WERI-Rb-1 (cell line): ENCODE results near the gene HDAC4.
"Not testable (repeated sequence)": the region's sequence is repeated elsewhere in the genome, so short reads cannot be mapped to it uniquely, and the experiment has no call there.

Source experiments
- DNase-seq: peaks from one replicate; pipeline ENCODE4 v3.0.0-alpha.2; 2020
- H3K27ac ChIP-seq: fragments of 250-450 bp; sonication (Bioruptor Pico); 2 replicates; pipeline ENCODE4 v1.5.1; 2020; ENCODE audit warnings: mild to moderate bottlenecking, moderate library complexity
- H3K27me3 ChIP-seq: fragments of 250-450 bp; sonication (Bioruptor Pico); 2 replicates; pipeline ENCODE4 v1.5.1; 2021; ENCODE audit warnings: mild to moderate bottlenecking, low read depth, moderate library complexity; ENCODE audit not compliant: insufficient read depth, severe bottlenecking
- H3K36me3 ChIP-seq: fragments of 250-450 bp; sonication (Bioruptor Pico); 2 replicates; pipeline ENCODE4 v1.5.1; 2020; ENCODE audit warnings: mild to moderate bottlenecking, moderate library complexity
- H3K4me3 ChIP-seq: 2 replicates; pipeline ENCODE4 v1.5.1; 2011; ENCODE audit warnings: low read depth, mild to moderate bottlenecking, control low read depth, low read length
- H3K9me3 ChIP-seq: fragments of 250-450 bp; sonication (Bioruptor Pico); 2 replicates; pipeline ENCODE4 v1.5.1; 2021; ENCODE audit warnings: mild to moderate bottlenecking, moderate library complexity; ENCODE audit not compliant: severe bottlenecking
- CTCF ChIP-seq: IDR thresholded peaks from 2 replicates; pipeline ENCODE4 v1.5.1; 2011; ENCODE audit warnings: low read depth, mild to moderate bottlenecking, control low read depth, inconsistent platforms, low read length

HDAC4 gene

GRCh38 chr2:239040152-239040761 is 360.6 kb downstream of the HDAC4 start:
- TF ChIP-seq CTCF: no peak
- H3K27me3 ChIP-seq: peaks cover 22% of the 10 kb centered on the region

DNA sequence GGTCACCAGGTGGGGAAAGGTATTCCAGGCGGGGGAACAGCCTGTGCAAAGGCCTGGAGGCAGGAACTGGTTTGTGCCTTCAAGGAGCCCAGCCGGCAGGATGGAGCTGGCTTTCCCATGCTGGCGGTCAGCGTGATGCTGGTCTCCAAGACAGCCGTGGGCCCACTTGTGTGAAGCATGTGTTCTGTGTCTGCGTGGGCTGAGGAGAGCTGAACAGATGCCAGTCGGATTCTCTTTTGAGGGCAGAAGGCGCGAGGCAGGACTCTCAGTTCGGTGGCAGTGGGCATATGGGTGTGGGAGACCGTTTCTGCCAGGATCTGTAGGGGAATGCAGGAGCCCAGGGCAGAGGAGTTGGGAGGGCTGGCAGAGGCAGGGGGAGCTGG is 361.4 kb downstream of the HDAC4 start:
- Histone ChIP-seq H3K36me3 (no peaks in the 10 kb centered on the region), H3K27ac (no peak overlapping the region), H3K4me3 (no peak overlapping the region), H3K27me3 (peaks cover 22% of the 10 kb centered on the region), H3K9me3 (no peaks in the 10 kb centered on the region)
- no peak for DNase-seq
- TF ChIP-seq CTCF: no peak

More at GRCh38 chr2:239040152-239040761, 360.6 kb downstream of the HDAC4 start:
- DNase-seq: no peak
- H3K36me3 ChIP-seq: no peaks in the 10 kb centered on the region
- no peak overlapping the region for H3K4me3 ChIP-seq
- no peak overlapping the region for H3K27ac ChIP-seq
- no peaks in the 10 kb centered on the region for H3K9me3 ChIP-seq

GRCh38 chr2:239038773-239039478 is 361.9 kb downstream of the HDAC4 start:
- DNase-seq: no peak
- Histone ChIP-seq H3K9me3 (no peaks in the 10 kb centered on the region), H3K27ac (no peak overlapping the region), H3K4me3 (no peak overlapping the region), H3K27me3 (peaks cover 21% of the 10 kb centered on the region), H3K36me3 (no peaks in the 10 kb centered on the region)
- TF ChIP-seq CTCF: no peak

DNA sequence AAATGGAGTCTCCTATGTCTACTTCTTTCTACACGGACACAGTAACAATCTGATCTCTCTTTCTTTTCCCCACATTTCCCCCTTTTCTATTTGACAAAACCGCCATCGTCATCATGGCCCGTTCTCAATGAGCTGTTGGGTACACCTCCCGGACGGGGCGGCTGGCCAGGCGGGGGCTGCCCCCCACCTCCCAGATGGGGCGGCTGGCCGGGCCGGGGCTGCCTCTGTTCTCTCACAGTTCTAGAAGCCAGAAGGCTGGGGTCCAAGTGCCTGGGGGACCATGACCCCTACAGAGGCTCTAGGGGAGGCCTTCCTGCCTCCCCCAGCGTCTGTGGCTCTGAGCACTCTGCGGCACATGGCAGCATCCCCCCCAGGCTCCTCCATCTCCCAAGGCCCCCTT is 362.5 kb downstream of the HDAC4 start:
- not testable (repeated sequence) for H3K36me3 ChIP-seq

DNA sequence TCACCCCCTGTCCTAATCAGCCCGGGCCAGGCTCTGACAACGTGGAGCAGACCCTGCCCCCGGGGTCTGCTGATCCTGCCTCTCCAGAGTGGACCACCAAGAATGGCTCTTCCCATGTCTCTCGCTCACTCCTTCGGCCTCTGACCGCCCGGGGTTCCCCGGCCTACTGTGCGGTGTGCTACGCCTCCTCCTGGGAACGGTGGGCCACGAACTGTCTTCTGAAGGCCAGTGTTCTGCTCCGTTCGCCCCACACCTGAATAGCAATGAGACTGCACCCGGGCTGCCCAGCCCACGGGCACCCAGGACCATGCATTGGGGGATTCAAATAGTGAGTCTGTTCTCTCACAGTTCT is 363.3 kb downstream of the HDAC4 start:
- Histone ChIP-seq H3K36me3 (no peaks in the 10 kb centered on the region), H3K27me3 (peaks cover 23% of the 10 kb centered on the region), H3K4me3 (no peak overlapping the region), H3K27ac (no peak overlapping the region), H3K9me3 (no peaks in the 10 kb centered on the region)
- DNase-seq: no peak
- no peak for TF ChIP-seq CTCF

More for the DNA sequence above, 362.5 kb downstream of the HDAC4 start:
- peaks cover 20% of the 10 kb centered on the region for H3K27me3 ChIP-seq
- not testable (repeated sequence) for H3K4me3 ChIP-seq, DNase-seq, H3K27ac ChIP-seq, H3K9me3 ChIP-seq

GRCh38 chr2:239036819-239037558 is 363.8 kb downstream of the HDAC4 start:
- Histone ChIP-seq H3K27me3 (peaks cover 22% of the 10 kb centered on the region), H3K9me3 (no peaks in the 10 kb centered on the region), H3K36me3 (no peaks in the 10 kb centered on the region), H3K4me3 (no peak overlapping the region), H3K27ac (no peak overlapping the region)
- TF ChIP-seq CTCF: no peak
- no peak for DNase-seq
